GM10266 (cell line): Measurements from ENCODE around the gene CSF3R.
"Not testable (repeated sequence)": the region's sequence is repeated elsewhere in the genome, so short reads cannot be mapped to it uniquely, and the experiment has no call there.

Source experiments
- DNase-seq: peaks from one replicate; pipeline ENCODE4 v3.0.0; 2012; ENCODE audit errors: extremely low spot score
- TF ChIP-seq, protein P1 (sequence below): IDR thresholded peaks from 2 replicates; pipeline ENCODE4 v1.5.1; 2012; ENCODE audit warnings: mild to moderate bottlenecking, low read depth; ENCODE audit not compliant: control insufficient read depth, insufficient read depth; ENCODE audit errors: missing control alignments

CSF3R gene

DNA sequence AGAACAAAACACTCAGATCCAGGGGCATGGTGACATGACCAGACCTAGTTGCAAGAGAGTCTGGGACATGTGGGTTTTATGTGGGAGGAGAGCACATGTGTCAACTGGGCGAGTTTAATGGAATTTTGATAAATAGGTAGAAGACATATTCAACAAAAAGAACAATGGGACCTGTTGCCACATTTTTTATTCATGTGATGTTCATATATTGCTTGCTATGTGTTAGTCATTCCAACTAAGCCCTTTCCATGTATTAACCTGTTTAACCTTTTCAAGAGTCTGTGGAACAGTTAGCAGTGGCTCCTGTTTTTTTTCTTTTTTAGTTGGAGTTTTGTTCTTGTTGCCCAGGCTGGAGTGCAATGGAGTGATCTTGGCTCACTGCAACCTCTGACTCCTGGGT is 30.1 kb upstream of the CSF3R start:
- TF ChIP-seq, protein P1, sequence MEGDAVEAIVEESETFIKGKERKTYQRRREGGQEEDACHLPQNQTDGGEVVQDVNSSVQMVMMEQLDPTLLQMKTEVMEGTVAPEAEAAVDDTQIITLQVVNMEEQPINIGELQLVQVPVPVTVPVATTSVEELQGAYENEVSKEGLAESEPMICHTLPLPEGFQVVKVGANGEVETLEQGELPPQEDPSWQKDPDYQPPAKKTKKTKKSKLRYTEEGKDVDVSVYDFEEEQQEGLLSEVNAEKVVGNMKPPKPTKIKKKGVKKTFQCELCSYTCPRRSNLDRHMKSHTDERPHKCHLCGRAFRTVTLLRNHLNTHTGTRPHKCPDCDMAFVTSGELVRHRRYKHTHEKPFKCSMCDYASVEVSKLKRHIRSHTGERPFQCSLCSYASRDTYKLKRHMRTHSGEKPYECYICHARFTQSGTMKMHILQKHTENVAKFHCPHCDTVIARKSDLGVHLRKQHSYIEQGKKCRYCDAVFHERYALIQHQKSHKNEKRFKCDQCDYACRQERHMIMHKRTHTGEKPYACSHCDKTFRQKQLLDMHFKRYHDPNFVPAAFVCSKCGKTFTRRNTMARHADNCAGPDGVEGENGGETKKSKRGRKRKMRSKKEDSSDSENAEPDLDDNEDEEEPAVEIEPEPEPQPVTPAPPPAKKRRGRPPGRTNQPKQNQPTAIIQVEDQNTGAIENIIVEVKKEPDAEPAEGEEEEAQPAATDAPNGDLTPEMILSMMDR: no peak
- DNase-seq: no peak

GRCh38 chr1:36511804-36512798 is 29.4 kb upstream of the CSF3R start:
- no peak for DNase-seq
- TF ChIP-seq, protein P1: no peak

- not testable (repeated sequence) for DNase-seq
Observed at GRCh38 chr1:36511220-36511619, 28.5 kb upstream of the CSF3R start.

DNA sequence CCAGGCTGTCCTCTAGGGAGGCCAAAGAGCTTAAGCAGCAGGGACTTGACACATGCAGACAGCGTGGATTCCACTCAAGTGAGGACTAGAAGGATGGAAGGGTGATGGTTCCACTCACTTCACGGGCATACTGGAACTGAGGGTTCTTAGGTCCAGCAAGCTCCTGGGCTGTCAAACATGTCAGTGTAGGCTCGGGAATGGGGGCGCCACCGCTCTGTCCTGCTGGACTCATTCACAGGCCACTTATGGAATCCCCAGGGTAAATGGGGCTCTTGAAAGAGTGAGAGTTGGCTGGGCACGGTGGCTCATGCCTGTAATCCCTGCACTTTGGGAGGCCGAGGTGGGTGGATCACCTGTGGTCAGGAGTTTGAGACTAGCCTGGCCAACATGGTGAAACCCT is 27.7 kb upstream of the CSF3R start:
- DNase-seq: no peak

GRCh38 chr1:36508257-36508656 is 25.5 kb upstream of the CSF3R start:
- TF ChIP-seq, protein P1: no peak
- no peak for DNase-seq

More for the DNA sequence above, 27.7 kb upstream of the CSF3R start:
- TF ChIP-seq, protein P1: no peak

DNA sequence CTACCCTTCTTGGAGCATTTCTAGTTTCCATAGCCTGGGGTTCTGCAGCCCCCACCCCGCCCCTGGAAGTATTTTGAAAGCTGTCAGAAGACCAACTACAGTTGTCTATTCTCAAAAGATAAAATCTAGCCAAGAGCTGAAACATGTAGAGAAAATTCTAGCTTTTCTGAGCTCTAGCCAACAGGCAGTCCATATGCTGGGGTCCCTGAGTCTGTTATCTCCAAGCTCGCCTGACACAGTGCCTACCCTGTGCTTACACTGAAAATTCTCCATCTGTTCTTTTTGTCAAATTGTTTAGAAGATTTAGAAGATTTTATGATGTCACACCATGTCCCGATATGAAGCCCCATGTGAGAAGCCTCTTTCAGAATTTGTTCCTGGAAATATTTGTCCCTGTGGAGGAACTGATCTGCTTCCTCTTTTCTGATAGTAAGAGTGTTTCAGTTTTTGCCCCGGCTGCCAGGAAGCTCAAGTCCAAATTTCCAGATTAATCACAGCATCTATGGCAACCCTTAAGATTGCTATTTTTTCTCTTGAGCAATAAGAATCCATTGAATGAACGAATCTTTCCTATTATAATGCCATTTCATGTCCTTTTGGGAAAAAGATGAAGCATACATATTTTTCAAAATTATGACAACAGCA is 23.7 kb upstream of the CSF3R start:
- TF ChIP-seq, protein P1: no peak
- no peak for DNase-seq

DNA sequence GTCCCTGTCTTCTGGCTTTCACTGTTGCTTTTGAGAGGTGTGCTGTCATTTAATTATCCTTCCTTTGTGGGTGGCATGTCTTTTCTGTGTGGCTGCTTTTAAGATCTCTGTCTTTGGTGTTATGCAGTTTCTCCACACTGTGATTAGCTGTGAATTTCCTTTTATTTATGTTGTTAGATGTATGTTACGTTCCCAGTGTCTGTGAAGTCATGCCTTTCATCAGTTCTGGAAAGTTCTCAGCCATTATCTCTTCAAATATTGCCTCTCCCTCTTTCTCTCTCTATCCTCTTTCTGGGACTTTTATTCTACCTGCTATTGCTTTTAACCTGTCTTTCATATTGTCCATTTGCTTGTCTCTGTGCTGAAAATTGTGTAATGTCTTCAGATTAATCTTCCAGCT is 21.0 kb upstream of the CSF3R start:
- TF ChIP-seq, protein P1: no peak

More for the DNA sequence above, 21.0 kb upstream of the CSF3R start:
- DNase-seq: no peak
